ENCODE results near the gene ARX. TPM values are rescaled to one million over a fixed set of nuclear protein-coding genes. Genes with fewer than 3 reads are reported as not detected.

The ARX gene
- total and polyA plus RNA-seq, 9 donors, result 21.8 to 152 (median 78.0) TPM

DNA sequence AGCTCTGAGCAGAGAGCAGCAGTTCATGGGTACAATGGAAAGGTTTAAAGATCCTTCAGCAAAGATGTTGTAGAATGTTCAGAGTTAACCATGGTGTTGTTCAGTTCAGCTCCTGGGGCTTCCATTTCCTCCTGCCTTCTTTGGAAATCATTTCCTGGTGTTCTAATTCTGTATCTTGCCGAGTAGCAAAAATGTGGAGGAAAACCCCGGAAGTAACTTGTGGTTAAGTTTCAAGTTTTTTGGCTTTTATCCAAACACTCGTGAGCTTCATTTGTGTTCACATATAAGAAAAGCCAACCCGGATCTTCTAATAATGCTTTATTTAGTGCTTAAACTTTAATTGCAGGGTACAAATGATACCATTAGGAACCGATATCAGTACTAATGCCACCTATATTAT, 33.6 kb upstream of the ARX start:
- DNase-seq, result no peak
- H3K36me3 ChIP-seq, result no peaks in the 10 kb centered on the region
- no peak for TF ChIP-seq EP300 (IDR thresholded peaks at IDR 0.05)
- no peak for TF ChIP-seq POLR2A (IDR thresholded peaks at IDR 0.05)
- TF ChIP-seq, protein P1, sequence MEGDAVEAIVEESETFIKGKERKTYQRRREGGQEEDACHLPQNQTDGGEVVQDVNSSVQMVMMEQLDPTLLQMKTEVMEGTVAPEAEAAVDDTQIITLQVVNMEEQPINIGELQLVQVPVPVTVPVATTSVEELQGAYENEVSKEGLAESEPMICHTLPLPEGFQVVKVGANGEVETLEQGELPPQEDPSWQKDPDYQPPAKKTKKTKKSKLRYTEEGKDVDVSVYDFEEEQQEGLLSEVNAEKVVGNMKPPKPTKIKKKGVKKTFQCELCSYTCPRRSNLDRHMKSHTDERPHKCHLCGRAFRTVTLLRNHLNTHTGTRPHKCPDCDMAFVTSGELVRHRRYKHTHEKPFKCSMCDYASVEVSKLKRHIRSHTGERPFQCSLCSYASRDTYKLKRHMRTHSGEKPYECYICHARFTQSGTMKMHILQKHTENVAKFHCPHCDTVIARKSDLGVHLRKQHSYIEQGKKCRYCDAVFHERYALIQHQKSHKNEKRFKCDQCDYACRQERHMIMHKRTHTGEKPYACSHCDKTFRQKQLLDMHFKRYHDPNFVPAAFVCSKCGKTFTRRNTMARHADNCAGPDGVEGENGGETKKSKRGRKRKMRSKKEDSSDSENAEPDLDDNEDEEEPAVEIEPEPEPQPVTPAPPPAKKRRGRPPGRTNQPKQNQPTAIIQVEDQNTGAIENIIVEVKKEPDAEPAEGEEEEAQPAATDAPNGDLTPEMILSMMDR (IDR thresholded peaks at IDR 0.05), result no peak
- no peaks in the 10 kb centered on the region for H3K9me3 ChIP-seq
- H3K4me3 ChIP-seq, result no peak overlapping the region
- no peaks in the 10 kb centered on the region for H3K4me1 ChIP-seq (ENCODE audit: insufficient read depth)
- intact Hi-C loops (cut with DNase I), result no loop called here
- no peak overlapping the region for H3K27ac ChIP-seq
- H3K27me3 ChIP-seq, result no peaks in the 10 kb centered on the region
- 29 to 37% (median 34%) methylated on average over 5 of the region's 5 CpGs for WGBS, 3 donors

DNA sequence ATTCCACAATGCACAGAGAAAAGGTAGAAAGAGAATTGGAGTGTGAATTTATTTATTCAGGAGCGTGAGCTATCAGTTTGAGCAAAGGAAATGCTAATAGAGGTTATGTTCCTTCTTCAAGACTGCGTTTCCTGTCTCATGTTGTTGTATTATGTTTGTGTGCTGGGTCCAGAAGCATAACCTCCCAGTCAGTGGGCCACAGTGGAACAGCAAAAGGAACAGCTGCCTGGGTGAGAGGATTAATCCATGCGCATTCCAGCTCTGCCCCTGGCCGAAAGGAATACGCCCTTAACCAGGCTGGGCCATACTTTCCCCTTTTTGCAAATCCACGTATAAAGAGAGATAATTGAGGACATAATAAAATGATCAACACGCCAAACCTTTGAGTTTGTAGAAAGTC, 32.4 kb upstream of the ARX start:
- Histone ChIP-seq H3K36me3 (no peaks in the 10 kb centered on the region), H3K27ac (no peak overlapping the region), H3K4me3 (no peak overlapping the region), H3K4me1 (ENCODE audit: insufficient read depth) (no peaks in the 10 kb centered on the region), H3K27me3 (no peaks in the 10 kb centered on the region), H3K9me3 (no peaks in the 10 kb centered on the region)
- no peak for DNase-seq
- intact Hi-C loops (cut with DNase I), result no loop called here
- TF ChIP-seq, protein P1 (IDR thresholded peaks at IDR 0.05), result no peak
- TF ChIP-seq POLR2A (IDR thresholded peaks at IDR 0.05), result no peak
- TF ChIP-seq EP300 (IDR thresholded peaks at IDR 0.05), result no peak
- WGBS, 3 donors, result 70 to 78% (median 77%) methylated on average over 7 of the region's 7 CpGs

DNA sequence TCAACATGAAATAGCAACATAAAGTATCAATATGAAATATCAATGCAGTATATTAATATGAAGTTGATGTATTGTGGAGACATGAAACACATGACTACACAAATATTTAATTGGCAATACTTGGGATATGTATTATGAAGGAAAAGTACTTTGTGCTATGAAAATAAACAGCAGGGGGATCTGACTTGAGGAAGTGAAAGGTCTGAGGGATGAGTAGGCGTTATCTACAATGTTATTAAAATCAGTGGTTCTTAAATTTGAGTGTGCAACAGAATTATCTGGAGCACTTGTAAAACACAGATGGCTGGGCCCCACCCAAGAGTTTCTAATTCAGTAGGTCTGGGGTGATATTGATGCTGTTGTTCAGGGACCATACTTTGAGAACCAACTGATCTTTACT, 27.4 kb upstream of the ARX start:
- no peak for TF ChIP-seq EP300 (IDR thresholded peaks at IDR 0.05)
- TF ChIP-seq, protein P1 (IDR thresholded peaks at IDR 0.05), result no peak
- no peak for TF ChIP-seq POLR2A (IDR thresholded peaks at IDR 0.05)
- no peaks in the 10 kb centered on the region for H3K36me3 ChIP-seq
- no peaks in the 10 kb centered on the region for H3K27me3 ChIP-seq
- H3K4me3 ChIP-seq, result no peak overlapping the region
- no peak for DNase-seq
- 51 to 67% (median 64%) methylated on average over 1 of the region's 1 CpG for WGBS, 3 donors
- intact Hi-C loops (cut with DNase I), result no loop called here
- H3K4me1 ChIP-seq (ENCODE audit: insufficient read depth), result no peaks in the 10 kb centered on the region
- H3K27ac ChIP-seq, result no peak overlapping the region
- H3K9me3 ChIP-seq, result no peaks in the 10 kb centered on the region

DNA sequence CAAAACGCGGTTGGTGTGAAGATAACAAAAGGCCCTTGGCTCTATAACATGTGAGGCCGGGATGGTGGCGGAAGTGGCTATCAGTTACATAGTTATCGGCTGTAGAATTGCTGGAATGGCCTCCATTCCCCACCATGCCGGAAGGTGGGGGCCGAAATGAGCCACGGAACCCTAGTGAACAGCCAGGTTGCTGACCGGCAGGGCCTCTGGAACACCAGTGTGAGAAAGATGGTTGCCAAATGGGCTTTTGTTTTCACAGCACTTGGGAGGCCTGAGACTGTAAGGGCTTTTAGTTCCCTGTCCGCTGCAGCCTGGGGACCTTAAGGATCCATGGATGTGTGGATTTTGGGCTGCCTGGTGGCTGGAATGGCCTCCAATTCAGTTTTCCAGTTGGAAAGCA, 23.3 kb upstream of the ARX start:
- intact Hi-C loops (cut with DNase I), result no loop called here
- Histone ChIP-seq H3K4me3 (no peak overlapping the region), H3K9me3 (no peaks in the 10 kb centered on the region), H3K27ac (no peak overlapping the region), H3K4me1 (ENCODE audit: insufficient read depth) (no peaks in the 10 kb centered on the region), H3K27me3 (no peaks in the 10 kb centered on the region), H3K36me3 (no peaks in the 10 kb centered on the region)
- DNase-seq, result no peak
- 82 to 83% (median 82%) methylated on average over 10 of the region's 10 CpGs for WGBS, 3 donors
- TF ChIP-seq, protein P1 (IDR thresholded peaks at IDR 0.05), result no peak
- TF ChIP-seq EP300 (IDR thresholded peaks at IDR 0.05) (no peak), POLR2A (IDR thresholded peaks at IDR 0.05) (no peak)

DNA sequence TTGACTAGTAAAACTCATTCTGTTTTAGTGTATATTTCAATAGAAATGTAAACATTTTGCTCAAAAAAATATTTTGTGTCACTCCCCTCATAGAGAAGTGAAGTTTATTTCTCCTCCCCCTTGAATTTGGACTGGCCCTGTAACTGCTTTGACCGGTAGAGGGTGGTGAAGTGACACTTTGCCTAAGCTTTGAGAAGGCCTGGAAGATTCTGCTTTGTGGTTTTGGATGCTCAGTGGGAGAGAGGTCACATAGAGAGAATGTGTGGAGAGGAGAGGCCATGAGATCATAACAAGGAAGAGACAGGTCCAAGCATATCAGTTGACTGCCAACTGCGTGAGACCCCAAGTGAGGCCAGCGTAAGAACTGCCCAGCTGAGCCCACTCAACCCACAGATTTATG, 19.1 kb upstream of the ARX start:
- DNase-seq, result no peak
- no peaks in the 10 kb centered on the region for H3K36me3 ChIP-seq
- H3K27ac ChIP-seq, result no peak overlapping the region
- TF ChIP-seq EP300 (IDR thresholded peaks at IDR 0.05), result no peak
- TF ChIP-seq, protein P1 (IDR thresholded peaks at IDR 0.05), result peak in 1 of 3 donors; percentile 6
- TF ChIP-seq POLR2A (IDR thresholded peaks at IDR 0.05), result no peak
- H3K4me1 ChIP-seq (ENCODE audit: insufficient read depth), result no peaks in the 10 kb centered on the region
- H3K4me3 ChIP-seq, result no peak overlapping the region
- 62 to 71% (median 68%) methylated on average over 3 of the region's 3 CpGs for WGBS, 3 donors
- H3K9me3 ChIP-seq, result no peaks in the 10 kb centered on the region
- no peaks in the 10 kb centered on the region for H3K27me3 ChIP-seq
- intact Hi-C loops (cut with DNase I), result no loop called here

Data from ovary (tissue), 9 donors.